Measurements from ENCODE around the gene FARS2.

FARS2 gene

GRCh38 chr6:5248302-5249098 is 12.8 kb upstream of the FARS2 start:
- in situ Hi-C loops (cut with MboI; ENCODE audit: low sequenced_read_pairs): no loop called here

- in situ Hi-C loops (cut with MboI; ENCODE audit: low sequenced_read_pairs): no loop called here
These were observed 11.7 kb upstream of the FARS2 start for GRCh38 chr6:5249451-5250122.

GRCh38 chr6:5250451-5250850 is 10.9 kb upstream of the FARS2 start:
- in situ Hi-C loops (cut with MboI; ENCODE audit: low sequenced_read_pairs): no loop called here

GRCh38 chr6:5250911-5251310 is 10.4 kb upstream of the FARS2 start:
- in situ Hi-C loops (cut with MboI; ENCODE audit: low sequenced_read_pairs): no loop called here

GRCh38 chr6:5256952-5257351 is 4.4 kb upstream of the FARS2 start:
- in situ Hi-C loops (cut with MboI; ENCODE audit: low sequenced_read_pairs): no loop called here

- in situ Hi-C loops (cut with MboI; ENCODE audit: low sequenced_read_pairs): no loop called here
These were observed 3.9 kb upstream of the FARS2 start for GRCh38 chr6:5257400-5257799.

GRCh38 chr6:5259428-5259827 is 1.9 kb upstream of the FARS2 start:
- in situ Hi-C loops (cut with MboI; ENCODE audit: low sequenced_read_pairs): no loop called here

GRCh38 chr6:5260111-5260620 is 1.1 kb upstream of the FARS2 start:
- in situ Hi-C loops (cut with MboI; ENCODE audit: low sequenced_read_pairs): no loop called here

GRCh38 chr6:5261545-5262109 is 314 bp downstream of the FARS2 start:
- in situ Hi-C loops (cut with MboI; ENCODE audit: low sequenced_read_pairs): no loop called here

GRCh38 chr6:5266423-5266822 is 5.1 kb downstream of the FARS2 start:
- in situ Hi-C loops (cut with MboI; ENCODE audit: low sequenced_read_pairs): no loop called here

- in situ Hi-C loops (cut with MboI; ENCODE audit: low sequenced_read_pairs): no loop called here
These were observed 8.9 kb downstream of the FARS2 start for GRCh38 chr6:5270093-5270680.

GRCh38 chr6:5271926-5272325 is 10.6 kb downstream of the FARS2 start:
- in situ Hi-C loops (cut with MboI; ENCODE audit: low sequenced_read_pairs): no loop called here

GRCh38 chr6:5274231-5274630 is 12.9 kb downstream of the FARS2 start:
- in situ Hi-C loops (cut with MboI; ENCODE audit: low sequenced_read_pairs): no loop called here

- in situ Hi-C loops (cut with MboI; ENCODE audit: low sequenced_read_pairs): no loop called here
These were observed 14.2 kb downstream of the FARS2 start for GRCh38 chr6:5275497-5275896.

GRCh38 chr6:5276581-5276980 is 15.3 kb downstream of the FARS2 start:
- in situ Hi-C loops (cut with MboI; ENCODE audit: low sequenced_read_pairs): no loop called here

- in situ Hi-C loops (cut with MboI; ENCODE audit: low sequenced_read_pairs): no loop called here
These were observed 16.3 kb downstream of the FARS2 start for GRCh38 chr6:5277589-5277988.

GRCh38 chr6:5278047-5278446 is 16.7 kb downstream of the FARS2 start:
- in situ Hi-C loops (cut with MboI; ENCODE audit: low sequenced_read_pairs): no loop called here

GRCh38 chr6:5278565-5279120 is 17.3 kb downstream of the FARS2 start:
- in situ Hi-C loops (cut with MboI; ENCODE audit: low sequenced_read_pairs): no loop called here

- in situ Hi-C loops (cut with MboI; ENCODE audit: low sequenced_read_pairs): no loop called here
These were observed 18.6 kb downstream of the FARS2 start for GRCh38 chr6:5279891-5280338.

- in situ Hi-C loops (cut with MboI; ENCODE audit: low sequenced_read_pairs): no loop called here
These were observed 19.6 kb downstream of the FARS2 start for GRCh38 chr6:5280920-5281319.

GRCh38 chr6:5282191-5282623 is 20.9 kb downstream of the FARS2 start:
- in situ Hi-C loops (cut with MboI; ENCODE audit: low sequenced_read_pairs): no loop called here

Measured in HL-60/S4 treated with phorbol 12-myristate 13-acetate at 8.2 ng/mL for 4 days and 3 days (cell line).